ENCODE data around the gene GNG12. TPM values are rescaled to one million over a fixed set of nuclear protein-coding genes. Genes with fewer than 3 reads are reported as not detected.
A peak's percentile ranks its signal among the peaks of the same experiment; 100 is the strongest.

Gene GNG12
- polyA plus RNA-seq, 1 donor from 2014 or later, result not detected

- peaks cover 0 to 3% (median 0%) of the 10 kb centered on the region in 3 donors for H3K9me3 Mint-ChIP-seq
- peaks cover 2% of the 10 kb centered on the region for H3K27me3 Mint-ChIP-seq
- no peak overlapping the region for H3K4me3 Mint-ChIP-seq
- H3K4me1 Mint-ChIP-seq, result no peaks in the 10 kb centered on the region
- H3K36me3 Mint-ChIP-seq, result no peaks in the 10 kb centered on the region
- H3K27ac Mint-ChIP-seq, result no peak overlapping the region
Measured at GRCh38 chr1:67700220-67700619, 133.0 kb downstream of the GNG12 start.

GRCh38 chr1:67696708-67697107 is 136.6 kb downstream of the GNG12 start:
- no peaks in the 10 kb centered on the region for H3K4me1 Mint-ChIP-seq
- H3K4me3 Mint-ChIP-seq, result no peak overlapping the region
- peaks cover 3% of the 10 kb centered on the region for H3K36me3 Mint-ChIP-seq
- peaks cover 0 to 3% (median 0%) of the 10 kb centered on the region in 3 donors for H3K9me3 Mint-ChIP-seq
- H3K27me3 Mint-ChIP-seq, result peaks cover 2% of the 10 kb centered on the region
- H3K27ac Mint-ChIP-seq, result no peak overlapping the region

DNA sequence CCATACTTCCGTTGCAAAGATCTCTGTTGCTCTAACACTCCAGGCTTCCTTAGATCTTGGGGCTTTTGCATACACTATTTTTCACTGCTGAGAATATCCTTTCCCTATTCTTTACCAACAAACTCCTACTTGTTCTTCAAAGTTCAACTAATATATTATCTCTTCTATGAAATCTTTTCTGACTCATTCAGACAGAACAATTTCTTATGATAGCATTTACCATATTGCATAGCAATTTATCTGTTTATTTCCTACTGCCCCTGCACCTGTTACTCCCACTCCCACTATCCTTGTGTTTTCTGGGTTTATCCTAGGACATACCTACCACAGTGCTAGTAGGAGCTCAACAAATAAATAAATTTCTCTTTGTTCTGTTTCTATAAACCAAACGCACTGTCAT is 137.3 kb downstream of the GNG12 start:
- Mint-ChIP-seq H3K36me3 (peaks cover 3% of the 10 kb centered on the region), H3K4me3 (no peak overlapping the region), H3K27ac (no peak overlapping the region), H3K4me1 (no peaks in the 10 kb centered on the region), H3K9me3 (peaks cover 0 to 3% (median 0%) of the 10 kb centered on the region in 3 donors), H3K27me3 (peaks cover 2% of the 10 kb centered on the region)

- H3K4me1 Mint-ChIP-seq, result peaks cover 6 to 10% (median 6%) of the 10 kb centered on the region in 3 donors
- no peak overlapping the region for H3K4me3 Mint-ChIP-seq
- no peaks in the 10 kb centered on the region for H3K27me3 Mint-ChIP-seq
- peaks cover 0 to 3% (median 0%) of the 10 kb centered on the region in 3 donors for H3K9me3 Mint-ChIP-seq
- peaks cover 7% of the 10 kb centered on the region for H3K36me3 Mint-ChIP-seq
- no peak overlapping the region for H3K27ac Mint-ChIP-seq
Measured at GRCh38 chr1:67691712-67692111, 141.6 kb downstream of the GNG12 start.

DNA sequence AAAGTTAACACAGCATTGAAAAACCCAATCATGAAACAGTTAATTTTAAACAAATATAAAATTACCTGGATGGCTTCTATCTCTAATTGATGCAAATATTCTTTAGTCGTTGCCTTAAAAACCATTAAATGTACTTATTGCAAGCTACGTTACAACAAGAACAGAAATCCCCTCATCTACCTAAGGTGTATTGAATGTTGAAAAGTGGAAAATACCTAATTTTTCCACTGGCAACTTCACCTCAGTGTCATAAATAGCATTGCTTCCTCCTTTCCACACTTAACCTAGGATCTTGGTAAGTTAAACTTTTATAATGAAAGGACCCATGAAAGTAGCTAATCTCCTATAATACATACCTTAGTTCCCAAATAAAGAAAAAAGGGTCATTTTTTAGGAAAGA is 142.9 kb downstream of the GNG12 start:
- peak overlapping the region in 1 of 4 donors; percentile 48 for H3K4me3 Mint-ChIP-seq
- peaks cover 7% of the 10 kb centered on the region for H3K36me3 Mint-ChIP-seq
- H3K27me3 Mint-ChIP-seq, result no peaks in the 10 kb centered on the region

GRCh38 chr1:67690018-67690363 is 143.3 kb downstream of the GNG12 start:
- H3K27ac Mint-ChIP-seq, result no peak overlapping the region
- H3K27me3 Mint-ChIP-seq, result no peaks in the 10 kb centered on the region
- peaks cover 7% of the 10 kb centered on the region for H3K36me3 Mint-ChIP-seq
- H3K4me1 Mint-ChIP-seq, result peaks cover 9 to 13% (median 12%) of the 10 kb centered on the region in 3 donors
- no peak overlapping the region for H3K4me3 Mint-ChIP-seq
- no peaks in the 10 kb centered on the region for H3K9me3 Mint-ChIP-seq

More for the DNA sequence above, 142.9 kb downstream of the GNG12 start:
- Mint-ChIP-seq H3K4me1 (peaks cover 6 to 13% (median 11%) of the 10 kb centered on the region in 3 donors), H3K9me3 (no peaks in the 10 kb centered on the region), H3K27ac (no peak overlapping the region)

DNA sequence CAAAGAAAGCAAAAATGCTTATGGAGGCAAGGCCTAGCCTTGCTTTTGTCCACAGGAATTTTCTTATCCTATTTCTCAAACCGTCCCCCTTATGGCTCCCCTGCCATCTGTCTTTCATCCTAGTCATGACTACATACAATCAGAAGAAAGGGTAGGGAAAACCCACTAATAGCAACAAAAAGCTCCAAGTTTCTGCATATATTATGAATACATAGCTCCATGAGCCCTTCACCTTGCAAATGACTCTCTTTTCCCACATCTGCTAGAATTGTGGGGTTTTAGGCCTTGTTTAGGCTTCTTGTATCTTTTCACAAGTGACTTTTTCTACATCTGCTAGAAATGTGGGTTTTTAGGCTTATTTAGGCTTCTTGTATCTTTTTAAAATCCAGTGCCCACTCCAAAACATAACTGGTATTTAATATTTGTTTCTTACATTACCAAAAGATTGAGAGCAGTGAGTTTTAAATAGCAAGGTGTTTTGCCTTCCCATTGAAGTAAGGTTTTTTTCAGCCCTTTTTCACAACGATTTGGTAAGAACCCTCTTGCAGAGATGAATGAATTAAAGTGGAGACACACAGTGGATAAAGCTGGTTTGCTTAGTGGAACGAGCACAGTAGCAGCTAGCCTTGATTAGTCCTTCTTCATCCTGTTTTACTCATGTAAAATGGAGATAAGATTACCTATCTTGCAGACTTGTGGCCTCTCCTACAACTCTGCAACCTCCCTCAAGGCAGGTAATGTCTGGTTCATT is 143.8 kb downstream of the GNG12 start:
- peaks cover 14 to 18% (median 15%) of the 10 kb centered on the region in 3 donors for H3K4me1 Mint-ChIP-seq
- peaks cover 5% of the 10 kb centered on the region for H3K36me3 Mint-ChIP-seq
- no peak overlapping the region for H3K27ac Mint-ChIP-seq
- H3K9me3 Mint-ChIP-seq, result no peaks in the 10 kb centered on the region
- peak overlapping the region in 1 of 4 donors; percentile 67 for H3K4me3 Mint-ChIP-seq
- no peaks in the 10 kb centered on the region for H3K27me3 Mint-ChIP-seq

DNA sequence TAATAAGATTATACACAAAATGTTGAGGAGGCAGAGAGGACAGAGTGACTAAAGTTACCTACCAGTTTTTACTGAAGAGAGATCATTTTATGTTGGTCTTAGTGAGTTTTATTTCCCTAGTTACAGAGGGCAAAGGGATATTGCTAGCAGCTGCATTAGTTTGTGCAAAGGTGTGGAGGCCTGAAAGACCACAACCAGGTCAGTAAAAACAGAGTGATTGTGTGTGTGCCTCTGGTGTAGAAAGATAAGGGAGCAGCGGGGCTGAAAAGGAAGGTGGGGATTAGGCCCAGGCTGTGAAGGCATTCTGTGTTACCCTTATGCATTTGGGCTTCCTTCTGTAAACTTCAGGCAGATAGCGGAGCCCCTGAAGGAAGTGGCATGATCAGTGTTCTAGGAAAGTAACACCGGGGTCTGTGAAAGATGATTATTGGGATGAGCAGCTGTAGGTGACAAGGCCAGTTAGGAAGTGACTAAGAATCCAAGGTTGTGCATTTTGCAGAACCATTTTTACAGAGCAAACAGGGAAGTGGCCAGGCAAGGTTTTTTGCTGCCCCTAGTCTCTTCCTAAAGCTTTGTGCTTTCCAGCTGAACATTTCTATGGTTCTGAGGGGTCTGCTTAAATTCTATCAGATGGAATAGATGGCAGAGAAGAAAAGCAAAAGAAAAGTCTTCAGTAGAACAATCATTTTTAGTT is 144.6 kb downstream of the GNG12 start:
- H3K27ac Mint-ChIP-seq, result no peak overlapping the region
- H3K27me3 Mint-ChIP-seq, result no peaks in the 10 kb centered on the region
- no peaks in the 10 kb centered on the region for H3K9me3 Mint-ChIP-seq
- H3K4me3 Mint-ChIP-seq, result peak overlapping the region in 1 of 4 donors; percentile 67
- peaks cover 19 to 22% (median 21%) of the 10 kb centered on the region in 3 donors for H3K4me1 Mint-ChIP-seq
- H3K36me3 Mint-ChIP-seq, result peaks cover 5% of the 10 kb centered on the region

DNA sequence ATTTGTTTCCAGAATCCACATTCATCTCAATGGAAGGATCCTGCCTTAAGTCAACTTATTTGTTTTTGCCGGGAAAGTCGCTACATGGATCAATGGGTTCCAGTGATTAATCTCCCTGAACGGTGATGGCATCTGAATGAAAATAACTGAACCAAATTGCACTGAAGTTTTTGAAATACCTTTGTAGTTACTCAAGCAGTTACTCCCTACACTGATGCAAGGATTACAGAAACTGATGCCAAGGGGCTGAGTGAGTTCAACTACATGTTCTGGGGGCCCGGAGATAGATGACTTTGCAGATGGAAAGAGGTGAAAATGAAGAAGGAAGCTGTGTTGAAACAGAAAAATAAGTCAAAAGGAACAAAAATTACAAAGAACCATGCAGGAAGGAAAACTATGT is 145.6 kb downstream of the GNG12 start:
- H3K9me3 Mint-ChIP-seq, result no peaks in the 10 kb centered on the region
- peaks cover 23 to 26% (median 24%) of the 10 kb centered on the region in 3 donors for H3K4me1 Mint-ChIP-seq
- peaks cover 5% of the 10 kb centered on the region for H3K36me3 Mint-ChIP-seq
- peak overlapping the region in 1 of 4 donors; percentile 29 for H3K4me3 Mint-ChIP-seq
- H3K27ac Mint-ChIP-seq, result peak overlapping the region in 1 of 3 donors; percentile 39
- H3K27me3 Mint-ChIP-seq, result no peaks in the 10 kb centered on the region

DNA sequence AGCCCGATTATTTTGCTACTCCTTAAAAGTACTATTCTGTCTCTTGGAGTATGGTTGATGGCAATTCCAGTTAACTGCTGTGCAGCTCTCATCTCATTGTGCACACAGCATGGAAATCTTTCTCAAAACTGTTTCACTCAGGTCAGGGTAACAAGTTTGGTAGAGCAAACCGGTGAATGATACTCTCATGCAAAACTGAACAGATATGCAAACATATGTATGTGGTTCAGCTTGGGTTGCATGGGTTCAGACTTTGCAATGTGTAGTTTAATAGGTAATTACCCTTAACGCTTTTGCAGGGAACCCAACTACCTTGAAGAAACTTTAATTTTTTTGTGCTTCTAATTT is 146.1 kb downstream of the GNG12 start:
- H3K27ac Mint-ChIP-seq, result no peak overlapping the region
- peaks cover 4% of the 10 kb centered on the region for H3K36me3 Mint-ChIP-seq
- H3K4me3 Mint-ChIP-seq, result peak overlapping the region; percentile 97 to 99 (median 98)
- H3K27me3 Mint-ChIP-seq, result no peaks in the 10 kb centered on the region
- H3K4me1 Mint-ChIP-seq, result peaks cover 23 to 26% (median 26%) of the 10 kb centered on the region in 3 donors
- no peaks in the 10 kb centered on the region for H3K9me3 Mint-ChIP-seq

DNA sequence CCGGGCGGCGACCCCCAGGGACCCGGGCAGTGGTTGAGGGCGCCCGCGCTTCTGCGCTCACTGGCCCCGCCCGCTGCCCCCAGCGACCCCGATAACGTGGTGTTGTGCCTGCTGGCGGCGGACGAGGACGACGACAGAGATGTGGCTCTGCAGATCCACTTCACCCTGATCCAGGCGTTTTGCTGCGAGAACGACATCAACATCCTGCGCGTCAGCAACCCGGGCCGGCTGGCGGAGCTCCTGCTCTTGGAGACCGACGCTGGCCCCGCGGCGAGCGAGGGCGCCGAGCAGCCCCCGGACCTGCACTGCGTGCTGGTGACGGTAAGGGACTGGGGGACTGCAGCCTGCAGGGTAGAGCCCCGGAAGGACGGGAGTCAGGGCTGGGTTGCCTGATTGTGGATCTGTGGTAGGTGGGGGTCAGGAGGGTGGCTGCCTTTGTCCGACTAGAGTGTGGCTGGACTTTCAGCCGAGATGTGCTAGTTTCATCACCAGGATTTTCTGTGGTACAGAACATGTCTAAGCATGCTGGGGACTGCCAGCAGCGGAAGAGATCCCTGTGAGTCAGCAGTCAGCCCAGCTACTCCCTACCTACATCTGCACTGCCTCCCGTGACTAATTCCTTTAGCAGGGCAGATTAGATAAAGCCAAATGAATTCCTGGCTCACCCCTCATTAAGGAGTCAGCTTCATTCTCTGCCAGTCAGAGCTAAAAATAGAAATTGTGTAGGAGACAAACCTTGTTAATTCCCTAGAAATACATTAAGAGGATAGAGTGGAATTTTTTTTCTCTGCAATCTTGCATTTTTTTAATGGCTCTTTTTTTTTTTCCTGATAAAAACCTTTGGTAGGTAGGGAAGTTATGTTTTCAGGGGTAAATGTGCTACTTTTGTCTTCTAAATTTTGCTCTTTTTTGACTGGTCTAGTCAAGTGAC is 146.7 kb downstream of the GNG12 start:
- Mint-ChIP-seq H3K9me3 (no peaks in the 10 kb centered on the region), H3K27me3 (no peaks in the 10 kb centered on the region), H3K4me1 (peaks cover 23 to 26% (median 26%) of the 10 kb centered on the region in 3 donors), H3K4me3 (peak overlapping the region; percentile 97 to 99 (median 98)), H3K27ac (peak overlapping the region in 2 of 3 donors; percentile 11 to 87), H3K36me3 (peaks cover 4% of the 10 kb centered on the region)

DNA sequence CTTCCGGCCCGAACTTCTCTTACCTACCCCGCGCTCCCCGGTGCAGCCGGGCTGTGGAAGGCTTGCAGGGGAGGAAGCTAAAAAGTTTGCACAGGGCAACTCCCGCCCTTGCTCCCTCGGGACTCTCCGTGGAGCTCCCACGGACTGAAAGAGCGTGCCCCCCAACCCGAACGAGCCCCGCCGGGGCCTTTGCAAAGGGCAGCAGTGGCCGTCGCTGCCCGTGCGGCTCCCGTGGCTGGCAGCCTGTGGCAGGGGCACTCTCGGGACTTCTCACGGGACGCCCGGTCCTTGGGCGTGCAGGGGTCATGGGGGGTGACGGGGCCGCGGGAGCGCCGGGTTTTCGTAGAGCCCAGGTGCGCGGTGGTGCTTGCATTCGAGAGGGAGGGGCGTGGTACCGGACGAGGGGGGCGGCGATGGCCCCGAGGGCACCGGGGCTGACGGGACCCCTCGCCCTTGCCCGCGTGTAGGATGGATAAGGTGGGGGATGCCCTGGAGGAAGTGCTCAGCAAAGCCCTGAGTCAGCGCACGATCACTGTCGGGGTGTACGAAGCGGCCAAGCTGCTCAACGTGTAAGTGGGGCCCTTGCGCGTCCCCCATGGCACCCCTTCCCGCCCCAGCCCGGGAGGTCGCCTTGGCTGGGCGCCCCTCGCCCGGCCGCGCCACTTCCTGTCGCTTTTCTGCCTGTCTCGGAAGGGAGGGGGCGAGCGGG is 147.6 kb downstream of the GNG12 start:
- peak overlapping the region in 2 of 3 donors; percentile 87 to 97 for H3K27ac Mint-ChIP-seq

GRCh38 chr1:67685067-67685557 is 148.2 kb downstream of the GNG12 start, which contains the start of gene GADD45A:
Gene GADD45A (plus strand): TSS chr1:67685201. CDS start chr1:67685495, 294 bp downstream.
- H3K27ac Mint-ChIP-seq, result peak within 1 kb of the TSS; percentile 48 to 97 (median 87)
- no peaks in the 10 kb centered on the region for H3K9me3 Mint-ChIP-seq
- peaks cover 4% of the 10 kb centered on the region for H3K36me3 Mint-ChIP-seq
- peaks cover 23 to 31% (median 26%) of the 10 kb centered on the region in 3 donors for H3K4me1 Mint-ChIP-seq
- no peaks in the 10 kb centered on the region for H3K27me3 Mint-ChIP-seq
- peak within 1 kb of the TSS; percentile 97 to 99 (median 98) for H3K4me3 Mint-ChIP-seq

More for the DNA sequence above, 147.6 kb downstream of the GNG12 start:
- Mint-ChIP-seq H3K4me3 (peak overlapping the region; percentile 97 to 99 (median 98)), H3K4me1 (peaks cover 23 to 26% (median 26%) of the 10 kb centered on the region in 3 donors), H3K9me3 (no peaks in the 10 kb centered on the region), H3K27me3 (no peaks in the 10 kb centered on the region), H3K36me3 (peaks cover 4% of the 10 kb centered on the region)

- H3K4me1 Mint-ChIP-seq, result peaks cover 23 to 31% (median 26%) of the 10 kb centered on the region in 3 donors
- H3K27ac Mint-ChIP-seq, result peak overlapping the region; percentile 48 to 97 (median 87)
- no peaks in the 10 kb centered on the region for H3K9me3 Mint-ChIP-seq
- no peaks in the 10 kb centered on the region for H3K27me3 Mint-ChIP-seq
- H3K36me3 Mint-ChIP-seq, result peaks cover 4% of the 10 kb centered on the region
- H3K4me3 Mint-ChIP-seq, result peak overlapping the region; percentile 97 to 99 (median 98)
Measured at GRCh38 chr1:67684526-67685066, 148.7 kb downstream of the GNG12 start.

Data from IgD-negative memory B cell (primary cell).